Measurements from ENCODE around the gene IFNLR1.

DNA sequence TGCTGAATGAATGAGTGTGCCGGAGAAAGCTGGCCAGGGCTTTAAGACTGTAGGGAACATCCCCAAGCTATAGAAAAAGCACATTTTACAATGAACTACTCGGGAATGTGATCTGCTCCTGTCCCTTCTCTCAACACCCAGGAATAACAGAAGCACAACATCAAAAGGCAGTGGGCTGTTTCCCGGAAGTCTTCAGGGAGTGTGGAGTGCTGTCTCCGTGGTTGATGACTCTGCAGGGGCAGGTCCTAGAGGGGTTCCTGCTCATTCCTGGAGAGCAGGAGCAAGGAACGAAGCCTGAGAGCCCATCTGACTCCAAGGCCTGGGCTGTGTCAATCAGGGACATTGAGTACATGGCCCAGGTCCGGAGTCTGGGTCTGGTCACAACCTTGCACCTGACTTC, 39.3 kb downstream of the IFNLR1 start:
- TF ChIP-seq, protein P1, sequence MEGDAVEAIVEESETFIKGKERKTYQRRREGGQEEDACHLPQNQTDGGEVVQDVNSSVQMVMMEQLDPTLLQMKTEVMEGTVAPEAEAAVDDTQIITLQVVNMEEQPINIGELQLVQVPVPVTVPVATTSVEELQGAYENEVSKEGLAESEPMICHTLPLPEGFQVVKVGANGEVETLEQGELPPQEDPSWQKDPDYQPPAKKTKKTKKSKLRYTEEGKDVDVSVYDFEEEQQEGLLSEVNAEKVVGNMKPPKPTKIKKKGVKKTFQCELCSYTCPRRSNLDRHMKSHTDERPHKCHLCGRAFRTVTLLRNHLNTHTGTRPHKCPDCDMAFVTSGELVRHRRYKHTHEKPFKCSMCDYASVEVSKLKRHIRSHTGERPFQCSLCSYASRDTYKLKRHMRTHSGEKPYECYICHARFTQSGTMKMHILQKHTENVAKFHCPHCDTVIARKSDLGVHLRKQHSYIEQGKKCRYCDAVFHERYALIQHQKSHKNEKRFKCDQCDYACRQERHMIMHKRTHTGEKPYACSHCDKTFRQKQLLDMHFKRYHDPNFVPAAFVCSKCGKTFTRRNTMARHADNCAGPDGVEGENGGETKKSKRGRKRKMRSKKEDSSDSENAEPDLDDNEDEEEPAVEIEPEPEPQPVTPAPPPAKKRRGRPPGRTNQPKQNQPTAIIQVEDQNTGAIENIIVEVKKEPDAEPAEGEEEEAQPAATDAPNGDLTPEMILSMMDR (IDR thresholded peaks at IDR 0.05): no peak
- TF ChIP-seq POLR2A (IDR thresholded peaks at IDR 0.05): no peak

All from Peyer's patch (tissue), 4 donors.